ENCODE data around the gene VKORC1.

DNA sequence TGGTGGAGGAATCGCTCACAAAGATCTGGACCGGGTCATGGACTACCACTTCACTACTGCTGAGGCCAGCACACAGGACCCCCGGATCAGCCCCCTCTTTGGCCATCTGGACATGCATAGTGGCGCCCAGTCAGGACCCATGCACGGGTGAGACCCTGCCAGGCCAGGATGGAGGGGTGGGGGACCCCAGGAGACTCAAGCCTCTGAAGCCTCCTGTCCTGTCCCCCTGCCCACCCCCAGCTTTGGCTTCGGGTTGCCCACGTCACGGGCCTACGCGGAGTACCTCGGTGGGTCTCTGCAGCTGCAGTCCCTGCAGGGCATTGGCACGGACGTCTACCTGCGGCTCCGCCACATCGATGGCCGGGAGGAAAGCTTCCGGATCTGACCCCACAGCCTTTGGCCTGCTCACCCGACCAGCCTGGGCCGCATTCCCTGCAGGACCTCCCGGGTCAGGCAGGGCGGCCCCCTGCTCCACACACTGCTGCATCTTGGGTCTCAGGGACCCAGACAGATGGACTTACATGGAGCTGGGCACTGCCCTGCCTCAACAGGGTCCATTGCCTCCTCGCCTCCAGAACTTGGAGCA, 17.4 kb upstream of the VKORC1 start:
- no peak for TF ChIP-seq TAF1 (IDR thresholded peaks at IDR 0.05; ENCODE audit: borderline replicate concordance, low read depth, low read length)
- no peak for TF ChIP-seq POLR2AphosphoS5 (IDR thresholded peaks at IDR 0.05; ENCODE audit: low read depth, low read length)
- TF ChIP-seq POLR2A (IDR thresholded peaks at IDR 0.05; ENCODE audit: low read depth, low read length), result no peak

Measured in GM12892 (cell line).